OCI-LY3 (cell line): ENCODE measurements around the gene CREB5.

ENCODE experiments used
- CTCF ChIP-seq: fragments of 200-600, 300-600 bp; sonication (generic); IDR thresholded peaks from 2 replicates; pipeline ENCODE4 v1.5.1; 2014; ENCODE audit warnings: antibody characterized with exemption, low read length, low read depth
- EZH2phosphoT487 ChIP-seq: fragments of 200-600 bp; shearing (Covaris generic); IDR thresholded peaks from 2 replicates; pipeline ENCODE4 v1.6.1; 2018; ENCODE audit warnings: antibody characterized with exemption, mixed run types, low read depth

- TF ChIP-seq EZH2phosphoT487 (no peak), CTCF (no peak)
Measured at GRCh38 chr7:28517206-28517605, 104.9 kb downstream of the CREB5 start.
